Stimulated activated CD8-positive, alpha-beta memory T cell treated with anti-CD3 and anti-CD28 coated beads, Interleukin-12 subunit alpha, Interleukin-12 subunit beta, amount 100 ng/mL, for 24 hours (primary cell): ENCODE results near the gene COL11A1.
"Not testable (repeated sequence)": the region's sequence is repeated elsewhere in the genome, so short reads cannot be mapped to it uniquely, and the experiment has no call there.

Experiments used
- DNase-seq: peaks from one replicate; pipeline ENCODE4 v3.0.0-alpha.2; 2020; ENCODE audit errors: extremely low read depth

The COL11A1 gene

DNA sequence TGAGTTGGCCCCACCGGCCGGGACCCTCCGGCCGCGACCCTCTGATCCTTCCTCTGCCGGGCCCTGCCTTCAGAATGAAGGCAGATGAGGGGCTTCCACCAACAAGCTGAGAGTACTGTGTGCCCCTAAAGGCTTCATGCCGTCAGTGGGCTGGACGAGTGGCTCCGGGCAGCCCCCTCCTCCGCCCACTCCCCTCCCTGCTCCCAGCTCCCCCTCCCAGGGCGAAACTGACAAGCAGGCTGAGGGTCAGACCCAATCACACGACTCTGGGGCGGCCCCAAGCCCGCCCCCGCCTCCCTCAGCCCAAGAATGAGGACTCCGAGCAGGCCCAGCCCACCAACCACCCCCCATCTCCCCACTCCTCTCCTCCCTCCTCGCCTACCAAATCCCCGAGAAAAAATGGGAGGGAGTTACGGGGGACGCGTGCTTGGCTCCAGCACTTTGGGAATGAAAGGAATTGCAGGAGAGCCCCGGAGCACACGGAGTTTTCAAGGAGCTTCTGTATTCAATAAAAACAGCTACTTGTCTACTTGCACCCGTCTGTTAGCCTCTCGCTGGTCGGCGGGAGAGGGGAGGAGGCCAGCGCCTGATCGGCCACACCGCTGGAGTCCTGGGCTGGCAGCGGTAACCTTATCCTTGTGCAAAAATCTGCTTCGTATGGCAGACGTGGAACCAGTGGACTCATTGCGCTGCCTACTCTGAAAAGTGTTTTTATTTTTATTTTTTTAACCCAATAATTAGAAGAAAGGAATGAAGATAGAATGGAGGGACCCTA, at the start of gene COL11A1:
Gene COL11A1, minus strand, starts transcription at position 147 of the 775 bp plus-strand sequence. CDS start 344 bp downstream, outside the sequence.
- DNase-seq: no peak

DNA sequence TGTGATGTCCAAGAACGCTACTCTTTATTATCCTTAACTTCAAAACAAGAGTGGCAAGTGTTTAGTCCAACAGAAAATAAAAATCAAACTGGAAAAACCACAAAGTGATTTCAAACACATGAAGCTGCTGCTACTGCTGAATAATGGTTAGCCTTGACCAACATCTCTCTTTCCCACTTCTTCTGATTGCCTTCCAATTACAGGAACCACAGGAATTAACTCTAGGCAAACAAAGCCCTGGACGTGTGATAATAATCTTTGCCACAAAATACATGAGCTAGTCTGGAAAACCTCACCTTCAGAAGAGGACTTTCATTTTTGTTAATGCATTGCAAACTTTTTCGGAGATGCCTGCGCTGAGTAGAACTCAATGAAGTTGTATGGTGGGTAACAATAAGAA, 48.6 kb upstream of the COL11A1 start:
- no peak for DNase-seq

- no peak for DNase-seq
Measured at GRCh38 chr1:103146166-103146565, 37.8 kb upstream of the COL11A1 start.

DNA sequence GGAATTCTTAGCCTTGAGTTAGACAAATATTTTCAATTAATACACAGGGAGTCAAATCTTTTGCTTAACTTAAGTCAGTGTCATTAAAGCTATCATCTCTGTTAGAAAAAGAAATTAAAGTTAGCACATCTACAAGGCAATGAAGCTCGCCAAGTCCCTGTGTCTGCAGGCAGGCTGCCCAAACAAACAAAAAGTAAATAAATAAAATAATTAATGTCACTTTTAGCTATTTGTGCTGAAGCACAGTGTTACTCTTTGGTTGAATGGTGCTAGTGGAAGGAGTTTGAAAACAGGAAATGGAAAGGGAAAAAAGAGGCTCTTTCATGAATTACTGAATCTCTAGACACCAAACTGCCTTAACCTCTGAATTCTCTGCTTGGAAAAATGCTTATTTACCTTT, 37.1 kb upstream of the COL11A1 start:
- DNase-seq: no peak

GRCh38 chr1:103144681-103145080, 36.4 kb upstream of the COL11A1 start:
- DNase-seq: no peak

DNA sequence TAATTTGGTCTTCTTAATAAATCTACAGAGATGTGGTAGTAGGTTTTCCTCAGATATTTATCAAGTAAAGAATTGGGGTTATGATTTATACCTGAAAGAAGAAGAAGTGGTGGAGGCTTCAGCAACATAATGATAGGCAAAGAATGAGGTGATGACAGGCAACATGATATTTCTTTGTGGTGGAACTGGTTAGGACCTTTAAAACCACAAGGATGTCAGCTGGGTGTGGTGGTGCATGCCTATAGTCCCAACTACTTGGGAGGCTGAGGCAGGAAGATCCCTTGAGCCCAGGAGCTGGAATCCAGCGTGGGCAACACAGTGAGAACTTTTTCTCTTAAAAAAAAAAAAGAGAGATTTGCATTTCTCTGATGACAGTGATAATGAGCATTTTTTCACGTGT, 34.1 kb upstream of the COL11A1 start:
- no peak for DNase-seq

DNA sequence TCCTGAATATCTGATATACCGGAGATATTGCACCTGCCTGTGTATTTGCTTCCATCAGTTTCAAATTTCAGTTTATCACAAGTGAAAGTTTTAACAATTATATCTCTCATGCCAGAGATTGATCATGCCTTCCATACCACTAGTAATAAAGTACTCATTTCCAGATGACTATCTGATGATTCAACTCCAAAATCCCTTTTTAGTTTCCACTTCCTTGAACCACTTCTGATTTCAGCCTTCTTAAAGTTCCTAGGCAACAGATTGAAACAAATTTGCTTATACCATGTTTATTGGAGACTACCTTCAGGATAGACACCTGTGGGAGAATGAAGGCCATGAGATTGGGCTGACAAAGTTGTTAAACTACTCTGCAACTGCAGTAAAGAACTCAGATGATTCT, 21.5 kb upstream of the COL11A1 start:
- DNase-seq: no peak

DNA sequence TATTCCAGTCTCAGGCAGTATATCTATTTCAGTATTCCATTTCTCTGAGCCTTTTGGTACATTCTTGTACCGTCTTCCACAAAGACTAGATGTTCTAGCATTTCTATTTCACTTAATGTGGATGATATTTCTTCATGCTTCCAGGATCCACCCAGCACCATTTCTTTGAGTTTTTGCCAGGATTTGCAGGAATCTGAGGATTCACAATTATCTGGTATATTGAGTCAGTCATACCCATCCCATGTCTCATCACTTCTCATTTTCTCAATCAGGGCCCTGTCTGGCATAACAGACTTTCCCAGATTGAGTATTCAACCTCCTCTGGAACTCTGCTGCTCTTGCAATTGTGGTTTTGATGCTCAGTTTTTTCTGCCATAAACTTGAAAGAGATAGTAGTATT, 20.9 kb upstream of the COL11A1 start:
- DNase-seq: no peak

- not testable (repeated sequence) for DNase-seq
Measured at GRCh38 chr1:103128256-103128655, 19.9 kb upstream of the COL11A1 start.

DNA sequence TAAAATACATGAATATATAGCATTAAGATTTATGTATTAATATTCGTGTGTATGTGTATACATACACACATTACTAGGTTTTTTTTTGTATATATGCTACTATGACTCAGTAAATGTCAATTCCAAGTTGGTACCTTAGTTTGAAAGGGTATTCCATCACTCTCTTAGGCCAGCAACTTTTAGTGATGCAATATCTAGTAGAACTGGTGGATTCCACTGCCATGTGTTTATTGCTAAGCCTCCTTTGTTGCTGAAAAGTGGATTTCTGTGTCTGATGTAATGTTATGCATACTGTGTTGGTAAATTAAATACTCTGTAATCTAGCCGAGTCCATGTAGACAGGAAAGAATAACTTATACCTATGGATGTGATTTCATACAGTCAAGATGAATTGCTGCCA, 16.9 kb upstream of the COL11A1 start:
- no peak for DNase-seq

GRCh38 chr1:103122983-103123720, 14.8 kb upstream of the COL11A1 start:
- no peak for DNase-seq

DNA sequence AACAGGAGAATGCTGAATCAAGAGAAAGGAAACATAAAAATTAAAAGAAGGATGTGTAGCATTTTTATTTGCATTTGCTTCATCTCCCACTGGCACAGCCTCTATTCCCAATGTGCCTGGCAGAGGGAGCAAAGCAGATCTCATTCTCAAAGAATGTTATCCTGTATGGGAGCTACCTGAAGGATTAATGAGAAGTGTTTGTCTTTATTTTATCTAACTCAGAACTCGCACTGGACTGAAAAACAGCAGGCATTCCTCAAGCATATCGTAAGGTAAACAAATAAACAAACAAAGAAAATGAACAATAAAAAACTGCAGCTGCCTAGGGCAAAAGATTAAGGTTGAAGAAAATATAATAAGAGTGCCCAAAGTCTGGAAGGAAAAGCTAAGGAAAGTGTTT, 12.7 kb upstream of the COL11A1 start:
- no peak for DNase-seq

- DNase-seq: no peak
Measured at GRCh38 chr1:103112546-103112945, 4.2 kb upstream of the COL11A1 start.

- no peak for DNase-seq
Measured at GRCh38 chr1:103111926-103112325, 3.6 kb upstream of the COL11A1 start.

- no peak for DNase-seq
Measured at GRCh38 chr1:103110701-103111100, 2.4 kb upstream of the COL11A1 start.

GRCh38 chr1:103109311-103109920, 1.1 kb upstream of the COL11A1 start:
- DNase-seq: no peak

DNA sequence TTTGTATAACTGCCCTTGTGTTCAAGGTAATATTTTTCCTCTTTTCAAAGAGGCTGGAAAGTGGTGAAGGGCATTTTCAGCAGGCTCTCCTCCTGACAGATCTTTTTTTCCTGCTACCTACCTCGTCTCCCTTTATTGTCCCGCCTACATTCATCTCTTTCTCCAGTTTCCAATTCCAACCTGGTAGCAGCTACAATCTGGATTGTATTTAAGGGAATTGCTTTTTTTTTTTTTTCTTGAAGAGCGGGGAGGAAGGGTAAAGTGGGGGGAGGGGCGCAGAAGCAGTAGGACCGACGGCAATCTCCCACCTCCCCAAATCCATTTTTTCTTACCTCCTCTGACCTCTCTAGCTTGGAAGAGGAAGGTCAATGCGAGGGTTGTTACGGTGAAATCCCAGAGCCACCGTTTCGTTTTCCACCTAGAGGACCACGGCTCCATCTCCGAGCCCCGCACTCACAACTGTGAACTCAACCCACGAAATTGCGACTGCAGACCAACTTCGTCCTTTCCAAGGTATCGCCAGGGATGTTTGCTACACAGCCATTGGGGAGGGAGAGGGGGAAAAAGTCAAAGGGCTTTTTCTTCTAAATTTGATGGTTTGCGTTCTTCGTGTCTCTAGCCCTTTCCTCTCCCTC, 464 bp downstream of the COL11A1 start:
- no peak for DNase-seq

- DNase-seq: no peak
Measured at GRCh38 chr1:103106426-103107341, 1.6 kb downstream of the COL11A1 start.

DNA sequence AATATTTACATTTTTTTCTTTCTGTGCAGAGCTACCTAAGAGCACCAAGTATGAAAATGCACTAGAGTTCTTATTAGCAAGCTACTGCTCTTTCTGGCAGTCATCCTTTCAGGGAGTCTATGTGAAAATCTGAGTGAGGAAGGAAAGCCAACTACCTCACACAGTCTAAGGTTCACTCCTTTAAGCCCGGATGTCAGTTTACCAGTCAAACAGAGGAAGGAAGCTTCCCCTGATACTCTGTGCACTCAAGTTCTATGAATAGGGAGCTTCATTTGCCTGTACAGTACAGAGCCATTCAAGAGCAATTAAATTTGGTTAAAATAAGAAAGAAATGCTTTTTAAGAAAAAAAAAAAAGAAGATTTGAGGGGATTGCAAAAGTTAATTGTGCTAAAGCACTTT, 6.9 kb downstream of the COL11A1 start:
- no peak for DNase-seq

DNA sequence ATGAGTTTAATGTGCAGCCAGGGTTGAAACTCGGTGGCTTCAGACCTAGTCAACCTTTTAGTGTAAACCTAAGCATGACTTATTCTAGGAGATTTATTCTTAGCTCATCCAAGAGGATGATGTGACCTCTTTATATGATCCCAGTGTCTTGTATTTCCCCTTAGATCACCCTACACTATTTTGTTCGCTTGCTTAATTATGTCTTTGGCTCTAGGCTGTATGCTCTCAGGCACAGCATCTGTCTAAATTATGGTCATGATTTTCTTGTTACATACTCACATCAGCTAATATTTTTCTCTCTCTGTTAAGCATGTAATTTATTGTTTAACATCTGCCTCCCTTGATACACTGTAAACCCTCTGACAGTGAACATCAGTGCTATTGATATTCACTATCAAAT, 19.1 kb downstream of the COL11A1 start:
- DNase-seq: no peak

- DNase-seq: no peak
Measured at GRCh38 chr1:103087256-103087655, 21.1 kb downstream of the COL11A1 start.
